ENCODE results near the gene SEMA6A. TPM values are rescaled to one million over a fixed set of nuclear protein-coding genes. Genes with fewer than 3 reads are reported as not detected.

The SEMA6A gene
- polyA plus RNA-seq, 2 of the 4 experiments (the other 2 are of a cell fraction): 0.01 TPM; not detected in 1

DNA sequence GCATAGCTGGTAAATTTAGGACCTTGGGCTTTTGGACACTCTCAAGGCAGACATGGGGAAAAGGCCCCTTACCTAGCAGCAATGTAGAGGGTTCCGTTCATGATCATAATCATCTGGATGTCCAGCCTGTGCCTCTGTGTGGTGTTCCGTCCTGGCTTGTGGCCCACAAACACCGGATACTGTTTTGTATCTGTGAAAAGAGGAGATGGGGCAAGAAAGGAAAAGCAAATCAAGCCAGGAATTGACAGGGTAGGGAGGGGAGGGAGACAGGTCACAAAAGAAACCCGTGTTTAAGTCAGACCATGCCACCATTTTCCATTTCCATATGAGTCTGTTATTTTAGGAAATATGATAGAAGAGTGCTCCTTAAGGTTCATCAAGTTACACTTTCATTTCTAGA is 72.5 kb downstream of the SEMA6A start:
- Histone ChIP-seq H3K4me2 (no peak overlapping the region), H3K9me3 (no peaks in the 10 kb centered on the region), H3K27ac (no peak overlapping the region), H3K4me1 (no peaks in the 10 kb centered on the region), H3K4me3 (no peak overlapping the region)
- no peak for DNase-seq (ENCODE audit: low read depth in 1 of 2, low spot score in 1 of 2)
- ChIA-PET POLR2A (no interaction called here), CTCF (no interaction called here)
- ATAC-seq: no peak
- TF ChIP-seq PHF8 (IDR thresholded peaks at IDR 0.05; ENCODE audit: borderline replicate concordance, low read depth) (no peak), NR3C1 (IDR thresholded peaks at IDR 0.05) (no peak), EP300 (IDR thresholded peaks at IDR 0.05) (no peak), FOXS1 (CRISPR knock-in tag; IDR thresholded peaks at IDR 0.05) (no peak), KDM5A (IDR thresholded peaks at IDR 0.05) (no peak)
- TF ChIP-seq, protein P1, sequence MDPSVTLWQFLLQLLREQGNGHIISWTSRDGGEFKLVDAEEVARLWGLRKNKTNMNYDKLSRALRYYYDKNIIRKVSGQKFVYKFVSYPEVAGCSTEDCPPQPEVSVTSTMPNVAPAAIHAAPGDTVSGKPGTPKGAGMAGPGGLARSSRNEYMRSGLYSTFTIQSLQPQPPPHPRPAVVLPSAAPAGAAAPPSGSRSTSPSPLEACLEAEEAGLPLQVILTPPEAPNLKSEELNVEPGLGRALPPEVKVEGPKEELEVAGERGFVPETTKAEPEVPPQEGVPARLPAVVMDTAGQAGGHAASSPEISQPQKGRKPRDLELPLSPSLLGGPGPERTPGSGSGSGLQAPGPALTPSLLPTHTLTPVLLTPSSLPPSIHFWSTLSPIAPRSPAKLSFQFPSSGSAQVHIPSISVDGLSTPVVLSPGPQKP (IDR thresholded peaks at IDR 0.05; ENCODE audit: low read depth, low read length): no peak
- FAIRE-seq: no peak
- WGBS (ENCODE audit: missing lambda C conversion rate): 40% methylated on average over 4 of the region's 4 CpGs

DNA sequence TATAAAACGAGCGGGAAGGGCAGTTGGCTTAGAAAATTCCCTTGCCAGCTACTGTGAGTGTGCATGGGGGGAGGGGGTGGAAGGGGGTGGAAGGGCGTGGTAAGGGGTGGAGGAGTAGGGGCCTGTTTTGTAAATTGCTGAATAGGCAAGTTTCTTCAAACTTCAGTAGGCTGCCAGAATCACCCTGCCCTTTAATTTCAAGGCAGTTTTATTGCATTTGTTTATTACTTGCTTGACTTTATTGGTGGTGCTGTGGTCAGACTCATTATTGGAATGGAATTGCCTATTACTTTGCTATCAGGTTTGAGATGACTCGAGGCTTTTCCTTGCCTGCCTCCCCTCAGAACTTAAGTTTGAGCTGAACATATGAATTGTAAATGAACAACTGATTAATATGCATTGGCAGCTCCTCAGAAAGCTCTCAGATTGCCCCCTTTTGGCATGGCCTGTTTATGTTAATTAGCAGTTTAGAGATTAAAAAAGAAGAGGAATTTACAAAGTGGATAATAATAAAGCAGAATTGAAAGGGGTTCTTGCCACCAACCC is 76.0 kb downstream of the SEMA6A start:
- Histone ChIP-seq H3K4me2 (no peak overlapping the region), H3K9me3 (no peaks in the 10 kb centered on the region), H3K4me3 (no peak overlapping the region), H3K4me1 (no peaks in the 10 kb centered on the region), H3K27ac (no peak overlapping the region)
- CTCF ChIA-PET: no interaction called here
- DNase-seq (ENCODE audit: low read depth in 1 of 2, low spot score in 1 of 2) (no peak), FAIRE-seq (no peak), ATAC-seq (no peak)
- TF ChIP-seq MAFK (IDR thresholded peaks at IDR 0.05; ENCODE audit: partially characterized antibody): peak; percentile 62
- no peak for TF ChIP-seq RFX5 (IDR thresholded peaks at IDR 0.05)
- no peak for TF ChIP-seq CEBPB (IDR thresholded peaks at IDR 0.05)
- POLR2A ChIA-PET: no interaction called here
- 57% methylated on average over 3 of the region's 4 CpGs for WGBS (ENCODE audit: missing lambda C conversion rate)

DNA sequence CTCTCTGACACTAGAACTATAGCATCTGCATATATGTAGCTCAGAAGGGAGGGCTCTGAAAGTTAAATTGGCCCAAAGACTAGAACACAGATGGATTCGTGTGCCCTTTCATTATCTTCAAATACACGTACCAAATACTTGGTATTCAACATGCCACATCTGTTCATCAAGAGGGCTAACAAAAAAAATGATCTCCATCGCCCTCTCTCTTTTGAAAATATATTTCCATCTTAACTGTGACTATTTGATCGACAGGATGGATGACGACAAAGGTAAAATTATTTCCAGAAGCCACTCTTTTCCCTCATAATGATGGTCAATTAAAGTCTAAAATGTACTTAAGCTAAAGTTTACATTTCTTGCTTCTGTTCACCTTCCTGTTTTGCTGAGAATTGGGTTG is 77.0 kb downstream of the SEMA6A start:
- ATAC-seq (no peak), DNase-seq (ENCODE audit: low read depth in 1 of 2, low spot score in 1 of 2) (no peak), FAIRE-seq (no peak)
- WGBS (ENCODE audit: missing lambda C conversion rate): 50% methylated on average over 5 of the region's 5 CpGs
- CTCF ChIA-PET: no interaction called here
- no peak overlapping the region for H3K27ac ChIP-seq
- POLR2A ChIA-PET: no interaction called here
- no peaks in the 10 kb centered on the region for H3K9me3 ChIP-seq
- H3K4me1 ChIP-seq: no peaks in the 10 kb centered on the region
- H3K4me3 ChIP-seq: no peak overlapping the region
- H3K4me2 ChIP-seq: no peak overlapping the region
- TF ChIP-seq ESRRA (IDR thresholded peaks at IDR 0.05; ENCODE audit: borderline replicate concordance, low read length): no peak
- TF ChIP-seq FOSB (CRISPR knock-in tag; IDR thresholded peaks at IDR 0.05): no peak
- no peak for TF ChIP-seq TP53 (CRISPR knock-in tag; IDR thresholded peaks at IDR 0.05)
- TF ChIP-seq, protein P2, sequence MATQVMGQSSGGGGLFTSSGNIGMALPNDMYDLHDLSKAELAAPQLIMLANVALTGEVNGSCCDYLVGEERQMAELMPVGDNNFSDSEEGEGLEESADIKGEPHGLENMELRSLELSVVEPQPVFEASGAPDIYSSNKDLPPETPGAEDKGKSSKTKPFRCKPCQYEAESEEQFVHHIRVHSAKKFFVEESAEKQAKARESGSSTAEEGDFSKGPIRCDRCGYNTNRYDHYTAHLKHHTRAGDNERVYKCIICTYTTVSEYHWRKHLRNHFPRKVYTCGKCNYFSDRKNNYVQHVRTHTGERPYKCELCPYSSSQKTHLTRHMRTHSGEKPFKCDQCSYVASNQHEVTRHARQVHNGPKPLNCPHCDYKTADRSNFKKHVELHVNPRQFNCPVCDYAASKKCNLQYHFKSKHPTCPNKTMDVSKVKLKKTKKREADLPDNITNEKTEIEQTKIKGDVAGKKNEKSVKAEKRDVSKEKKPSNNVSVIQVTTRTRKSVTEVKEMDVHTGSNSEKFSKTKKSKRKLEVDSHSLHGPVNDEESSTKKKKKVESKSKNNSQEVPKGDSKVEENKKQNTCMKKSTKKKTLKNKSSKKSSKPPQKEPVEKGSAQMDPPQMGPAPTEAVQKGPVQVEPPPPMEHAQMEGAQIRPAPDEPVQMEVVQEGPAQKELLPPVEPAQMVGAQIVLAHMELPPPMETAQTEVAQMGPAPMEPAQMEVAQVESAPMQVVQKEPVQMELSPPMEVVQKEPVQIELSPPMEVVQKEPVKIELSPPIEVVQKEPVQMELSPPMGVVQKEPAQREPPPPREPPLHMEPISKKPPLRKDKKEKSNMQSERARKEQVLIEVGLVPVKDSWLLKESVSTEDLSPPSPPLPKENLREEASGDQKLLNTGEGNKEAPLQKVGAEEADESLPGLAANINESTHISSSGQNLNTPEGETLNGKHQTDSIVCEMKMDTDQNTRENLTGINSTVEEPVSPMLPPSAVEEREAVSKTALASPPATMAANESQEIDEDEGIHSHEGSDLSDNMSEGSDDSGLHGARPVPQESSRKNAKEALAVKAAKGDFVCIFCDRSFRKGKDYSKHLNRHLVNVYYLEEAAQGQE (IDR thresholded peaks at IDR 0.05): no peak
- TF ChIP-seq CHD4 (IDR thresholded peaks at IDR 0.05; ENCODE audit: borderline replicate concordance): no peak
- no peak for TF ChIP-seq ZNF302 (CRISPR knock-in tag; IDR thresholded peaks at IDR 0.05)
- TF ChIP-seq, protein P3, sequence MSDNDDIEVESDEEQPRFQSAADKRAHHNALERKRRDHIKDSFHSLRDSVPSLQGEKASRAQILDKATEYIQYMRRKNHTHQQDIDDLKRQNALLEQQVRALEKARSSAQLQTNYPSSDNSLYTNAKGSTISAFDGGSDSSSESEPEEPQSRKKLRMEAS (IDR thresholded peaks at IDR 0.05): no peak
- TF ChIP-seq CBX8 (IDR thresholded peaks at IDR 0.05): no peak
- no peak for TF ChIP-seq SMC3 (IDR thresholded peaks at IDR 0.05)
- TF ChIP-seq, protein P4, sequence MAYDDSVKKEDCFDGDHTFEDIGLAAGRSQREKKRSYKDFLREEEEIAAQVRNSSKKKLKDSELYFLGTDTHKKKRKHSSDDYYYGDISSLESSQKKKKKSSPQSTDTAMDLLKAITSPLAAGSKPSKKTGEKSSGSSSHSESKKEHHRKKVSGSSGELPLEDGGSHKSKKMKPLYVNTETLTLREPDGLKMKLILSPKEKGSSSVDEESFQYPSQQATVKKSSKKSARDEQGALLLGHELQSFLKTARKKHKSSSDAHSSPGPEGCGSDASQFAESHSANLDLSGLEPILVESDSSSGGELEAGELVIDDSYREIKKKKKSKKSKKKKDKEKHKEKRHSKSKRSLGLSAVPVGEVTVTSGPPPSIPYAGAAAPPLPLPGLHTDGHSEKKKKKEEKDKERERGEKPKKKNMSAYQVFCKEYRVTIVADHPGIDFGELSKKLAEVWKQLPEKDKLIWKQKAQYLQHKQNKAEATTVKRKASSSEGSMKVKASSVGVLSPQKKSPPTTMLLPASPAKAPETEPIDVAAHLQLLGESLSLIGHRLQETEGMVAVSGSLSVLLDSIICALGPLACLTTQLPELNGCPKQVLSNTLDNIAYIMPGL (CRISPR knock-in tag; IDR thresholded peaks at IDR 0.05; ENCODE audit: borderline replicate concordance): no peak
- TF ChIP-seq, protein P5, sequence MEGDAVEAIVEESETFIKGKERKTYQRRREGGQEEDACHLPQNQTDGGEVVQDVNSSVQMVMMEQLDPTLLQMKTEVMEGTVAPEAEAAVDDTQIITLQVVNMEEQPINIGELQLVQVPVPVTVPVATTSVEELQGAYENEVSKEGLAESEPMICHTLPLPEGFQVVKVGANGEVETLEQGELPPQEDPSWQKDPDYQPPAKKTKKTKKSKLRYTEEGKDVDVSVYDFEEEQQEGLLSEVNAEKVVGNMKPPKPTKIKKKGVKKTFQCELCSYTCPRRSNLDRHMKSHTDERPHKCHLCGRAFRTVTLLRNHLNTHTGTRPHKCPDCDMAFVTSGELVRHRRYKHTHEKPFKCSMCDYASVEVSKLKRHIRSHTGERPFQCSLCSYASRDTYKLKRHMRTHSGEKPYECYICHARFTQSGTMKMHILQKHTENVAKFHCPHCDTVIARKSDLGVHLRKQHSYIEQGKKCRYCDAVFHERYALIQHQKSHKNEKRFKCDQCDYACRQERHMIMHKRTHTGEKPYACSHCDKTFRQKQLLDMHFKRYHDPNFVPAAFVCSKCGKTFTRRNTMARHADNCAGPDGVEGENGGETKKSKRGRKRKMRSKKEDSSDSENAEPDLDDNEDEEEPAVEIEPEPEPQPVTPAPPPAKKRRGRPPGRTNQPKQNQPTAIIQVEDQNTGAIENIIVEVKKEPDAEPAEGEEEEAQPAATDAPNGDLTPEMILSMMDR (IDR thresholded peaks at IDR 0.05): no peak
- no peak for TF ChIP-seq GATA3 (IDR thresholded peaks at IDR 0.05; ENCODE audit: borderline replicate concordance)
- TF ChIP-seq JUNB (IDR thresholded peaks at IDR 0.05): no peak
- TF ChIP-seq, protein P6, sequence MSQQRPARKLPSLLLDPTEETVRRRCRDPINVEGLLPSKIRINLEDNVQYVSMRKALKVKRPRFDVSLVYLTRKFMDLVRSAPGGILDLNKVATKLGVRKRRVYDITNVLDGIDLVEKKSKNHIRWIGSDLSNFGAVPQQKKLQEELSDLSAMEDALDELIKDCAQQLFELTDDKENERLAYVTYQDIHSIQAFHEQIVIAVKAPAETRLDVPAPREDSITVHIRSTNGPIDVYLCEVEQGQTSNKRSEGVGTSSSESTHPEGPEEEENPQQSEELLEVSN (IDR thresholded peaks at IDR 0.05; ENCODE audit: borderline replicate concordance, low read depth): no peak
- TF ChIP-seq ZC3H11A (IDR thresholded peaks at IDR 0.05): no peak
- TF ChIP-seq HOXB5 (CRISPR knock-in tag; IDR thresholded peaks at IDR 0.05): no peak
- TF ChIP-seq, protein P7, sequence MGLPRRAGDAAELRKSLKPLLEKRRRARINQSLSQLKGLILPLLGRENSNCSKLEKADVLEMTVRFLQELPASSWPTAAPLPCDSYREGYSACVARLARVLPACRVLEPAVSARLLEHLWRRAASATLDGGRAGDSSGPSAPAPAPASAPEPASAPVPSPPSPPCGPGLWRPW (IDR thresholded peaks at IDR 0.05): no peak
- no peak for TF ChIP-seq HEYL (CRISPR knock-in tag; IDR thresholded peaks at IDR 0.05)

Data from A549 (cell line).